Central memory CD8-positive, alpha-beta T cell (primary cell): ENCODE data around the gene NCAM1.
A peak's percentile ranks its signal among the peaks of the same experiment; 100 is the strongest.
"Not testable (repeated sequence)": the region's sequence is repeated elsewhere in the genome, so short reads cannot be mapped to it uniquely, and the experiment has no call there.

Experiments used
- ATAC-seq: fragments of 150-1000 bp; cut with Tn5 transposase; replicated peaks from 2 replicates; pipeline ENCODE4 v1.10.0; 2022; ENCODE audit warnings: mild to moderate bottlenecking, moderate FRiP score, moderate number of reproducible peaks; ENCODE audit not compliant: poor library complexity, severe bottlenecking; ENCODE audit errors: extremely low read depth
- DNase-seq, 2 donors: peaks; one replicate each; pipeline ENCODE4 v3.0.0; 2021; ENCODE audit warnings: low spot score in 2 of 2
- H3K27ac Mint-ChIP-seq: one replicate; pipeline ENCODE4 v1.8.0; 2022; ENCODE audit warnings: low read depth, mild to moderate bottlenecking, moderate library complexity, mixed read lengths
- H3K27me3 Mint-ChIP-seq: one replicate; pipeline ENCODE4 v1.8.0; 2022; ENCODE audit warnings: mixed read lengths
- H3K36me3 Mint-ChIP-seq: one replicate; pipeline ENCODE4 v1.8.0; 2022; ENCODE audit warnings: mild to moderate bottlenecking, moderate library complexity, mixed read lengths; ENCODE audit not compliant: insufficient read depth
- H3K4me1 Mint-ChIP-seq: one replicate; pipeline ENCODE4 v1.8.0; 2022; ENCODE audit warnings: mixed read lengths
- H3K4me3 Mint-ChIP-seq: one replicate; pipeline ENCODE4 v1.8.0; 2022; ENCODE audit warnings: mild to moderate bottlenecking, moderate library complexity, mixed read lengths
- H3K9me3 Mint-ChIP-seq: one replicate; pipeline ENCODE4 v1.8.0; 2022; ENCODE audit warnings: mixed read lengths

The NCAM1 gene

DNA sequence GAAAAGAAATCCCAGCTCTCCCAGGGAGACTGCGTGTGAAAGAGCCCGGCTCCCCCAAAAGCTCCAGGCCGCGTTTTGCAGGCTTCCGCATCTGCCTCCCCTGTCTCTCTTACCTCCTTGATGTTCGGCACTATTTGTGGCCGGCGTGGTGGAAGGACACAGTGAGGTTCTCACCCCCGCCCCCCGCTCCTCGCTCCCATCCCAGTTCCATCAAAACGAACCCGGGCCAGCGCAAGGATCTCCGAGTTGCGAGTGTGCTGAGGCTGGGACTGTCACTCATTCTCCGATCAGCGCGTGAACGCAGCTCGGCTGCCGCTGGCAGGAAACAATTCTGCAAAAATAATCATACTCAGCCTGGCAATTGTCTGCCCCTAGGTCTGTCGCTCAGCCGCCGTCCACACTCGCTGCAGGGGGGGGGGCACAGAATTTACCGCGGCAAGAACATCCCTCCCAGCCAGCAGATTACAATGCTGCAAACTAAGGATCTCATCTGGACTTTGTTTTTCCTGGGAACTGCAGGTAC is at the start of gene NCAM1:
Gene NCAM1, plus strand, starts transcription at position 275 of the 523 bp plus-strand sequence.
- Mint-ChIP-seq H3K27ac (no peak within 1 kb of the TSS), H3K36me3 (peaks cover 2% of the 10 kb centered on the region), H3K4me3 (peak within 1 kb of the TSS; percentile 65), H3K27me3 (peaks cover 92% of the 10 kb centered on the region), H3K9me3 (no peaks in the 10 kb centered on the region), H3K4me1 (peaks cover 14% of the 10 kb centered on the region)
- DNase-seq (no peak), ATAC-seq (no peak)

- ATAC-seq (no peak), DNase-seq (no peak)
- H3K4me3 Mint-ChIP-seq, result no peak overlapping the region
- H3K27me3 Mint-ChIP-seq, result peaks cover 31% of the 10 kb centered on the region
- no peak overlapping the region for H3K27ac Mint-ChIP-seq
- H3K4me1 Mint-ChIP-seq, result no peaks in the 10 kb centered on the region
- no peaks in the 10 kb centered on the region for H3K36me3 Mint-ChIP-seq
- H3K9me3 Mint-ChIP-seq, result no peaks in the 10 kb centered on the region
Measured at GRCh38 chr11:112922606-112923005, 38.6 kb upstream of the NCAM1 start.

DNA sequence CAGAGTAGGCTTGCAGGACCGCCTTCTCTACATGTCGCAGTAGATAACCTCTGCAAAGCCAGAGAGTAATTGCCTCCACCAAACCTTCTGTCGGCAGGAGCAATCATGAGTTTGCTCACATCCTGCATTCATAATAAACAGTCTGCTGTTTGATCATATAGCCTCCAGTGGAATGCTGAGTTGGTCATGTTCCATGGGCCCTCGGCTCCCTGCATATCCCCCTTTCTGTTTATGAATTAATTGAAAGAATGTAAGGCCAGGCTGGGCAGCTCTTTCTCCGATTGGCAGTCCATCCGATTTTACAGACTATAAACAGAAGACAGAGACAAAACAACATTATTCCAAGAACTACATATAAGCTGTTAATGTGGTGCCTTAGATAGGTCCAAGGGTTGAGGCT is 36.4 kb upstream of the NCAM1 start:
- not testable (repeated sequence) for H3K4me3 Mint-ChIP-seq, H3K9me3 Mint-ChIP-seq, ATAC-seq, H3K4me1 Mint-ChIP-seq, H3K36me3 Mint-ChIP-seq, DNase-seq, H3K27ac Mint-ChIP-seq
- peaks cover 31% of the 10 kb centered on the region for H3K27me3 Mint-ChIP-seq

DNA sequence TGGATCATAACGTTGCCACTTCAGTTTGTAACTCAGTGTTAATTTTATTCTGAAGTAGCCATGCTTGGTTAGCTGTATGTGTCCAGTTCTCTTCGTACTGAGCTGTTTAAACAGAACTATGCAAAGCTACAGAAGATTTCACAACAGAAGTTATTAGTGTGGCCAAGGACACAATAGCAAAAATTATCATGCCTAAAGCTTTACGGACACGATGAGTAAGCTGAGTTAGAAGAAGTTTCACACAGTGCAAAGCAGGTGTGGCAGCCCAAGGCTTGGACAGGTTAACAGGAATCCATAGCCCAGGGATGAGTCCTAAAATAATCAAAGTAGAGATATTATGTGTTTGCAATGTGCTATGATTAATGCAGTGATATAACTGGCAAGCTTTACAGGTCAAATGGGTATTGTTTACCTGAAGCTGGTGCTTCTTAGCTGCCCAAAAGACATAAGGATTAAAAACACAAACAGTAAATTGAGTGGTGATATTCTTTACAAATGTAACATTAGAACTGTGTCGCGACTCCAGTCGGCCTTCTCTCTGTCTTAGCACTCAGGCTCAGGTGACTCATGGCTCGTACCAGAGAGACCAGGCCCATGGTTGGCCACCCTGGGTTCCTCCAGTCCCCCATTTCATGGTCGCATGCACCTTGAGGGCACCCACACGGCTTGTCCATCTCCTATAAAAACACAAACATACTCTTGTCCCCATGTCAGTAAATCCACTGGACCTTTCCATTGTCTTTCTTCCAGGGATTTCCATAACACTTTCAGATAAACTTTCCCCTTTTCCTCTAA is 35.5 kb upstream of the NCAM1 start:
- Mint-ChIP-seq H3K4me3 (no peak overlapping the region), H3K36me3 (no peaks in the 10 kb centered on the region), H3K27ac (no peak overlapping the region), H3K4me1 (no peaks in the 10 kb centered on the region), H3K9me3 (no peaks in the 10 kb centered on the region), H3K27me3 (peaks cover 35% of the 10 kb centered on the region)
- no peak for ATAC-seq
- DNase-seq, result no peak

DNA sequence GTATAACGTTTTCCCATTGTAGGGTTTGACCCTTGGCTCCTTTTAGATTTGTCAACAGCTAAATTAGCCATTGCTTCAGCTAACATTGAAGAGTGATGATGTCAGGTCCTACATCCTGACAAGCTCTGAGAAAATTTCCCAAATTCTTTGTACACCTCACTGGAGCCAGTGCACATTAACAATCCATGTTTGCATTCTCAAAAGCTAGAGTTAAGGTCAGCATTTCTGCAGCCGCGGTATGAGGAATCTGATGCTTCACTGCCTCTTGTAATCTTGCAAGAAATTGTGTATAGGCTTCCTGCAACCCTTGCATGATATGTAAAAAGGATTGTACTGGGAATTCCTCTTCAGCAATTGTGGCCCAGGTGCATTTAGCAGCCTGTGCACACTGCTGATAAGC is 33.1 kb upstream of the NCAM1 start:
- Mint-ChIP-seq H3K9me3 (no peaks in the 10 kb centered on the region), H3K27ac (no peak overlapping the region), H3K27me3 (peaks cover 25% of the 10 kb centered on the region), H3K4me1 (no peaks in the 10 kb centered on the region), H3K36me3 (no peaks in the 10 kb centered on the region), H3K4me3 (no peak overlapping the region)
- DNase-seq (no peak), ATAC-seq (no peak)

DNA sequence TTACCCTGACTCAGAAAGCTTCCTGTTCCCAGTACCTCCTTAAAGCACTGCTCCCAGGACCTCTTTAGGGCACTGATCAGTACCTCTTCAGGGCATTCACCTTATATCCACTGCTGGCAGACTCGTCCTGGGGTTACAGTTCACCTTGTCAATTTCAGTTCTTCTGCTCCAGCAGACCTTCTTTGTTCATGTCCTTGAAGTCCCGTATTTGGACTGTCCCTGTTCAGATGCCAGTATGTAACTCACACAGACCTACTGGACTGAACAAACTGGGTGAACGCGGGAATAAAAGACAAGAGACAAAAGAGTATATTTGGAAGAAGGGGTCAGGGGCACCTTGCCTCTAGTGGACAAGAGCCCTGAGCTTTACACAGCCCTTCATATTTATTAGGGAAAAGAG is 31.8 kb upstream of the NCAM1 start:
- Mint-ChIP-seq H3K36me3 (no peaks in the 10 kb centered on the region), H3K27me3 (peaks cover 22% of the 10 kb centered on the region), H3K4me3 (no peak overlapping the region), H3K4me1 (no peaks in the 10 kb centered on the region), H3K27ac (no peak overlapping the region), H3K9me3 (no peaks in the 10 kb centered on the region)
- DNase-seq (no peak), ATAC-seq (no peak)

DNA sequence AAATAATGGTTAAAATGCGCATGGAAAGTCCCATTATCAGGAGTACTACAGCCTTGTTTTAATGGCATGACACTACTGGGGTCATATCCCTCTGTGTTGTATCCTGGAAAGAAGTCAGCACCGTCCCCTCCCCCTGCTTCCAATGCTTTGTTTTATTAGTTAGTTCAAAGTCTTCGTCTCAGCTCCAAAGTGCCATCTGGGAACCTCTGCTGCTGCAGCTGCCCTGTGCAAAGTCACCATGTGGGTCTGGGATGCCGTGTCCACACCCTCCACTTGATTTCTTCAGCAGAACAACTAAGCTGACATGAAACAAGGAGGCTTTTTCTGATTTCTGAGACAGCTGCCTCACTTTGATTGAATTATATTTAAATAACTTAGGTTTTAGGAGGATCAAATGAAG is 29.5 kb upstream of the NCAM1 start:
- peaks cover under 1% of the 10 kb centered on the region for H3K9me3 Mint-ChIP-seq
- DNase-seq, result no peak
- H3K4me3 Mint-ChIP-seq, result no peak overlapping the region
- H3K4me1 Mint-ChIP-seq, result no peaks in the 10 kb centered on the region
- H3K27me3 Mint-ChIP-seq, result peaks cover 18% of the 10 kb centered on the region
- no peak overlapping the region for H3K27ac Mint-ChIP-seq
- no peak for ATAC-seq
- H3K36me3 Mint-ChIP-seq, result no peaks in the 10 kb centered on the region

- Mint-ChIP-seq H3K9me3 (peaks cover 4% of the 10 kb centered on the region), H3K4me3 (no peak overlapping the region), H3K27me3 (peaks cover 18% of the 10 kb centered on the region), H3K27ac (no peak overlapping the region), H3K4me1 (no peaks in the 10 kb centered on the region), H3K36me3 (no peaks in the 10 kb centered on the region)
- DNase-seq (no peak), ATAC-seq (no peak)
Measured at GRCh38 chr11:112932593-112932992, 28.6 kb upstream of the NCAM1 start.

GRCh38 chr11:112933970-112934369 is 27.2 kb upstream of the NCAM1 start:
- Mint-ChIP-seq H3K4me1 (no peaks in the 10 kb centered on the region), H3K4me3 (no peak overlapping the region), H3K27ac (no peak overlapping the region), H3K9me3 (peaks cover 4% of the 10 kb centered on the region), H3K27me3 (peaks cover 31% of the 10 kb centered on the region), H3K36me3 (peaks cover 1% of the 10 kb centered on the region)
- DNase-seq (no peak), ATAC-seq (no peak)

DNA sequence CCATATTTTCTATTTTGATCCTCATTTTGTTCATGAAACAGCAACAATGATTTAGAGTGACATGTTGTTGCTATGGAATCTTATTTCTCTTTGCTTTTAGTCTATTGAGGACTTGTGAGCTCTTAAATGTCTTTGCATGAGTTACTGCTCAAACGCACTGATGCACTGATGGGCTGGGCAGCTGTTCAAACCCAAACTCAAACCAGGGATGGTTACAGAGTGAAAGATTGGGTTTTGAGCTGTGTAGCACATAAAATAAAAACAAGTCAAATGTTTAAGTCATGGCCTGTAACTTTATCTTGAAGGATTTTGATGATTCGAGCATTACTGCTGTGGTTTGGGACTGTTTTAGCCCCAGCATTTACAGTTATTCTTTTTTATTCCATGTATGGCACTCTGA is 20.1 kb upstream of the NCAM1 start:
- Mint-ChIP-seq H3K27ac (no peak overlapping the region), H3K36me3 (peaks cover 1% of the 10 kb centered on the region), H3K27me3 (peaks cover 26% of the 10 kb centered on the region), H3K9me3 (peaks cover 4% of the 10 kb centered on the region), H3K4me1 (no peaks in the 10 kb centered on the region), H3K4me3 (no peak overlapping the region)
- DNase-seq (no peak), ATAC-seq (no peak)

DNA sequence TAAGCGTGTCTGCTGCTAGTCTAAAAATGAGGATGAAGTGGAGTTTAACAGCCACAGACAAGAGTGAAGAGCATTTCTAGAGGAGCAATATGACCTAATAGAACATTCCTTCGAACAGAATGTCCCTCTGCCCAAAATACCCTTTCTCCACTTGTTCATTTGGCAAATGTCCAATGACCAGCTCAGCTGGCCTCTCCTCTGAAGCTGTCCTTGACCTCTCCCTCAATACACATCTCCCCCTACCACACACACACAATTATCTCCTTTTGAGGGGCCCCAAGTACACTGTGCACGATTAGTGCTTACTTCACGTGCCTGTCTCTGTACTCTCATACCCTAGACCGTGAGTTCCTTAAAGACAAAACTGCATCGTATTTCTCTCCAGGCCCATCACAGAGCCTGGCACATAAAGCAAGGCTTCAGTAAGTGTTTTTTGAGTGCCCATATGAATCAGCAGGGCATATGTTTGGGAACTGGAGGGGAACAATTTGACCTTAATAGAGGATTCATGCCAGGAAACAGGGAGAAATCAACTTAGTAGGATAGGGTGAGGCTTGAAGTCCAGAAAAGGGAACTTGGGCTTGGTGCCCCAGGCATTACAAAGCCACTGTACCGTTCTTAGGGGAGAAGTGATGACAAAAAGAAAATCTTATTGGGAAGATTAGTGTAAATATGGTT is 18.1 kb upstream of the NCAM1 start:
- no peak for ATAC-seq
- H3K4me3 Mint-ChIP-seq, result no peak overlapping the region
- no peaks in the 10 kb centered on the region for H3K4me1 Mint-ChIP-seq
- H3K27me3 Mint-ChIP-seq, result peaks cover 31% of the 10 kb centered on the region
- no peak for DNase-seq
- H3K27ac Mint-ChIP-seq, result no peak overlapping the region
- H3K9me3 Mint-ChIP-seq, result peaks cover 5% of the 10 kb centered on the region
- H3K36me3 Mint-ChIP-seq, result peaks cover 1% of the 10 kb centered on the region

DNA sequence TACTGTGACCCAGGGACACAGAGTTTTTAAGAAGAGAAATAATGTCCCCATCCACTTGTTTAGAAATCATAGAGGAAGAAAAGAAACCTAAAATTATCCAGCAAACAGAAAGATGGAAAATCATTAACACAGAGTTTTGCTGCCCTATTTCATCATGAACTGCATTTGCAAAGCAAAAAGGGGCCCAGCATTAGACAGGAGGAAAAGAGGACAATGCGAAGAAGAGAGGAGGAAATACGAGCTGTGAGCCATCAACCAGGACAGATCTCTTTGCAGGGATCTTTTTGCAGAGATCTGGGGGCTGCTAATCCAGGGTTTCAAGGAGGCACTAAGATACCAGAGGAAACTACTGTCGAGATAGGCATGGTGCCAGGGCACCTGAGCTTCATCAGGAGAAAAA is 14.4 kb upstream of the NCAM1 start:
- Mint-ChIP-seq H3K36me3 (no peaks in the 10 kb centered on the region), H3K4me3 (no peak overlapping the region), H3K9me3 (peaks cover 14% of the 10 kb centered on the region), H3K27ac (no peak overlapping the region), H3K27me3 (peaks cover 37% of the 10 kb centered on the region), H3K4me1 (no peaks in the 10 kb centered on the region)
- DNase-seq (no peak), ATAC-seq (no peak)
